CD4-positive, alpha-beta T cell treated with Interleukin-6 for 4 hours (primary cell): ENCODE data around the gene ZNF207.
"Not testable (repeated sequence)": the region's sequence is repeated elsewhere in the genome, so short reads cannot be mapped to it uniquely, and the experiment has no call there.

Source experiments
- DNase-seq: peaks from one replicate; pipeline ENCODE4 v3.0.0-alpha.2; 2020; ENCODE audit warnings: mixed read lengths

Gene ZNF207

DNA sequence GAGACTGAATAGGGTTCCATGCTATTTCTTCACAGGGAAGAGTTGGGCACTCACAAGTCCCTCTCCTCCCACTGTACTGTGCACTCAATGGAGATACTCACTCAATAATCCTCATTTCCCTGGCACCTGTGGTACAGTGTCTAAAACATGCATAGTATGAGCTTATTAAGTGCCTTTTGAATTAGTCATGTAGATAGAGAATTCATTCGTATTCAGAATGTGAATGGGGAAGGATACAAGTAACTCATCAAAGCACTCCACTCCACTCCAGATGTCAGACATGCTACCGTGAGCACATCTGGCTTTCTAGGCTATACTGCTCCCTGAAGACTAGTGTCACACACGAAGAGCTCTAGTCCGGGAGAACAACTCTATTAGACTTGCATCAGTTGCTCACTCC is 14.3 kb upstream of the ZNF207 start:
- DNase-seq: no peak

- DNase-seq: peak; percentile 55
These were observed 8.7 kb upstream of the ZNF207 start for GRCh38 chr17:32341141-32341856.

DNA sequence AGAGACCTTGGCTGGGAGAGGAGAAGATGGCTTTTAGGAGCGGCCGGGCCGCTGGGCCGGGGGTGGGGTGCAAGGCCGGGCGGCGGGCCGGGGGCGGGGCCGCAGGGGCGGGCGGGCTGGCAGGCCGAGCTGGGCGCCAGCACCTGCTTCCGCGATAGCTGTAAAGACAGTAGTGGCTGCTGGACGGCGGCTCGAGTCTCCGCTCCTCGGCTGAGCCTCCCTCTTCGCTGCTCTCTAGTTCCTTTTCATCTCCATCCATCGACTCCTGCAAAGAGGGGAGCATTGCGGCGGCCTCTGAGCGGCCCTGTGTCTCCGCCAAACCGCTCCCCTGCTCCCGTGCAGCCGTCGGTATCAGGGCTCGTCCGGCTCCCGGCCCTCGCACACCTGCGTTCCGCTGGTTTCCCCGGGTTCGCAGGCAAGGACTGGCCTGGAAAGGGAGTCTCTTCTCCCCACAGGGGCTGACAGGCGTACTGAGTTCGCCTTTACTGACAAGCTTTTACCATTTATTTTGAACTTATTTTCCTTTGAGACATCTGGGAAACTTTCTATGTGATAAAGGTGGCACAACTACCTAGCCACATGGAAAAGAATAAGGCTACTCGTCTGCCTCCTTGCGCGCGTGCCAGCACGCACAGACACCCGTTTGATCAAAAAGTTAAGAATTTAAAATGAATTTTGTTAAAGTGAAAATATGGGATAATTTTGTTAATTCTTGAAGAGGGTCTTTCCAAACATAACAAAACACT is 7.9 kb upstream of the ZNF207 start, which contains the start of gene C17orf75:
Gene C17orf75, minus strand, starts transcription at position 317 of the 746 bp plus-strand sequence. Its CDS starts 34 bp downstream, at position 283.
- peak; percentile 80 for DNase-seq

GRCh38 chr17:32342603-32343325 is 7.2 kb upstream of the ZNF207 start:
- no peak for DNase-seq

DNA sequence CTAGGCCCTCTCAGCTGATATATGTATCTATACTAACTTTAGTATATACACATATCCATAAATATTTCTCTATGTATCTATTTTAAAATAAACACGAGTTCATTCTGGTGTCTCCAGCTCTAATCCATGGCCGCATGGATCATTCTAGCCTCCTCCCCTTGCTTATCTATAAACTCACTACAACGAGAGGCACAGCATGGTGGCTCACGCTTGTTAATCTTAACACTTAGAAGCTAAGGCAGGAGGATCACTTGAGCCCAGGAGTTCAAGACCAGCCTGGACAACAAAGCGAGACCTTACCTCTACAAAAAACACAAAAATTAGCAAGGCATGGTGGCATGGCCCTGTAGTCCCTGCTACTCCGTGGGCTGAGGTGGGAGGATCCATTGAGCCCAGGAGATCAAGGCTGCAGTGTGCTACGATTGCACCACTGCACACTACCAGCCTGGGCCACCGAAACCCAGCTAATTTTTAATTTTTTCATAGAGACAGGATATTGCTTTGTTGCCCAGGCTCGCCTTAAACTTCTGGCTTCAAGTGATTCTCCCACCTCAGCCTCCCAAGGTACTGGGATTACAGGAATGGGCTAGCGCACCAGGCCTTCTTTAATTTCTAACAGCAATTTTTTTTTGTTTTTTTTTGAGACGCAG is 3.9 kb upstream of the ZNF207 start:
- DNase-seq: no peak

- no peak for DNase-seq
These were observed 1.5 kb upstream of the ZNF207 start for GRCh38 chr17:32348483-32348800.

DNA sequence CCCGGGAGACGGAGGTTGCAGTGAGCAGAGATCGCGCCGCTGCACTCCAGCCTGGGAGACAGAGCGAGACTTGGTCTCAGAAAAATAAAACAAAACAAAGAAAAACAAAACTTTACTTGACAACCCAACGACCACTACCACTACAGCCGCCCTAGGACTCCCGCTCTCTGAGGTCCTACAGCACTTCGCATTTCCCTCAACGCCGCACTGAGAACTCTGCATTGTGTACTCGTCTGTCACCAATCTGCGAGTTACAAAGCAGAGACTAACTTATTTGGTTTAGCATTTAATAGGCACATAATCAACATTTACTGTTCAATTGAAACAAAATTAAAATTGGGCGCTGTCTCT is 479 bp upstream of the ZNF207 start:
- DNase-seq: peak; percentile 21

DNA sequence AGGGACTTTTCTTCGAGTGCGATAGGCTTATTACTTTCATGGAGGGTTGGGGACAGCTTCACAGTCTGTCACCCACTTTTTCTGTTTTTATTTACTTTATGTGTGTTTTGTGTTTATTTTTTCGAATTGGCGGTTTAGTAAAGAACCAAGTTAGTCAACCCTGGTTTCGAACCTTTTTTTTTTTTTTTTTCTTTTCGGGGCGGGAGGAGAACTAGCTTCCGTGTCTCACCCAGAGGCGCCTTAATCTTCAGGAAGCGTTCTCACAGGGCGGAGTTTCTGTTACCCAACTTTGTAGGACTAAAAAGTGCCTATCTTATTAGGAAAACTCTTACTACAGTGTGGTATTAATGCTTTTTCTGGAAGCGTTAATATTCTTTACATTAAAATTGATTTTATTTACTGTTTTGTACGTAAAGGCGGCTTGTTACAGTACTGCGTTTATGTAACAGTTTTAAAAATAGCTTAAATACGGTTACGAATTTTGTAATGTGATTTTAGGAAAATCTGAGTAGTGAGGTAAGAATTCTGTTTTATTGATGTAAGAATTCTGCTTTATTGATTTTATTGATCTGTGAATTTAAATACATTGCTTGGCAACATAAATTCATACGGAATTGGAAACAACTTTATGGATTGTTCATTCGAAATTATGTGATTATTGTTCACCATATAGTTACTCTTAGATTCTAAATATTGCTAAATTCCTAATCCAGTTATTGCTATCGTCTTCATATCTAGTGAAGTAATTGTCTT is 885 bp downstream of the ZNF207 start:
- peak; percentile 52 for DNase-seq

GRCh38 chr17:32352734-32353133 is 2.8 kb downstream of the ZNF207 start:
- not testable (repeated sequence) for DNase-seq

DNA sequence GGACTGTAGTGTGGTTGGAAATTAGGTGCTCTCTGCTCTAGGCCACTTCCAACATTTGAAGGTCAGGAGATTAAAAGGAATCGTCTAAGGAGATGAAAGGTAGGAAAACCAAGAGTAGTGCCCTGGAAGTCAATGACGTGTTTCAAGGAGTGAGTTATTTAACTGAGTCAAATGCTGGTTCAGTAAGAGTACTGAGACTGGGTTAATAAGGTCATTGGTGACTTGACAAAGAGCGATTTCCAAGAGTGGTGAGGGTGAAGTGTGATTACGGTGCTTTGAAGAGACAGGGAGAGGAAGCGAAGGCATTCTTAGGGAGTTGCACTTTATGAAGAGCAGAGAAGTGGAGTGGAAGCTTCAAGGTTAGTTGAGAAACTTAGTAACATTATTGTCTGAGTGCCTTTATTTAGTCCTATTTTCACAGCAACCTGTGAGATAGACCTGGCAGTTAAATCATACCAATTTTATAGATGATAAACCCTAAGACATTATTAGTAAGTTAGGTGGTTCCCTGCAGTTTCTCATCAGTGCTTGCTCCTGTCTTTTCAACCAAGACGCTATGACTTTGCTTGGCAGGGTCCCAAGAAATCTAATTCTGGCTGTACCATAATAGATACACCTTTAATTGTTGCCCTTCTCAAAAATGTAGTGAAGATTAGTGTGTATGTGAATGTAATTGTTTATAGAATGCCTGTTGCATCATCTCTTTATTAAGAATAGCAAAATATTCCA is 5.9 kb downstream of the ZNF207 start:
- DNase-seq: no peak

- no peak for DNase-seq
These were observed 6.4 kb downstream of the ZNF207 start for GRCh38 chr17:32356378-32356743.

GRCh38 chr17:32356750-32357149 is 6.8 kb downstream of the ZNF207 start:
- no peak for DNase-seq

- no peak for DNase-seq
These were observed 7.7 kb downstream of the ZNF207 start for GRCh38 chr17:32357615-32358014.

GRCh38 chr17:32361270-32361669 is 11.3 kb downstream of the ZNF207 start:
- DNase-seq: no peak

DNA sequence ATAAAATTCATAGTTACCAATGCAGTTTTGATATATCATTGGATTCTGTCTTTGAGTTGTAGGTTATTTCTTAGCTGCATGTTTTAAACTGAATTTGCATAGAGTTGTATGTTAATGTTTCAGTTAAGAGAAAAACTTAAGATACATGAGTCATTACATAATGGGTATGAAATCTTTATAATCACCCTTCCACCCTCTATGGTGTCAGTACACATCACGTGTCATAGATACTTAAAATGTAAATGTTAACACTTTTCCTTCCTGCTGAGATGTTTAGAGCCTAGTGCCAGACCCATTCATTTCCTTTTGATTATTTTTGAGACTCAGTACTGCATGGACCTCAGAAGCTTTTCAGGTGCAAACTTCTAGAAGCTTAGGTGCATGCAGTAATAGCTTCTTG is 20.5 kb downstream of the ZNF207 start:
- DNase-seq: no peak

GRCh38 chr17:32382526-32383223 is 32.7 kb downstream of the ZNF207 start:
- no peak for DNase-seq

GRCh38 chr17:32383926-32384434 is 34.0 kb downstream of the ZNF207 start:
- no peak for DNase-seq

DNA sequence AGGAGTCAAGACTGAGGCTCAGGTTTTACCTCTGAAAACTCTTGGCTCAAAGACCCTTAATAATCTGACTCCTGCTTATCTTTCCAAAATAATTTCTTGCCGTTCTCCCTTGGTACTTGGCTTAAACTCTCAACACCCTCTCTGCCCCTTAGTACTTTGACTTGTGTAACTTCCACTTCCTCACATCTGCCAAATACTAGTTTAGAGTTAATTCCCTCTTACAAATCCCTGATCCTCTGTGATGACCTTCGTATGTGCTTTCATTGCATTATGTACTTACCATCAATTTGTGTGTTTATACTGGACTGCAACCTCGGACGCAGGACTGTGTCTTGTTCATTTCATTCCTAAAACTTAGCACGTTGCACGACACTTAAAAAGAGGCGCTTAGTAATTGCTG is 35.2 kb downstream of the ZNF207 start:
- no peak for DNase-seq

DNA sequence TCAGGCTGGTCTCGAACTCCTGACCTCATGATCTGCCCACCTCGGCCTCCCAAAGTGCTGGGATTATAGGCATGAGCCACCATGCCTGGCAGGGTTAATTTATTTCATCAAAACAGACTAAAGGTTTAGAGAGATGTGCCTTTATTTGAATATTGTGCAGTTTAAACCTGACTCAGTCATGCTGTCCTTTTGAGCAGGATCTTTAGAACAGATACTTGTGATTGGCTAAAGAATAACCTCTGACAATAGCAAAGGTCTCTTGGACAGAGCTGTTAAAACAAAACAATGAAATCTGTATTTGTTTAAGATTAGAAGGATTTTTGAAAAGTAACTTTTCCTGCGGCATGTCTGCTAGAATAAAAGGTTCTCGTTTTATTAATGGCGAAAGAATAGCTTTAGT is 36.0 kb downstream of the ZNF207 start:
- no peak for DNase-seq

DNA sequence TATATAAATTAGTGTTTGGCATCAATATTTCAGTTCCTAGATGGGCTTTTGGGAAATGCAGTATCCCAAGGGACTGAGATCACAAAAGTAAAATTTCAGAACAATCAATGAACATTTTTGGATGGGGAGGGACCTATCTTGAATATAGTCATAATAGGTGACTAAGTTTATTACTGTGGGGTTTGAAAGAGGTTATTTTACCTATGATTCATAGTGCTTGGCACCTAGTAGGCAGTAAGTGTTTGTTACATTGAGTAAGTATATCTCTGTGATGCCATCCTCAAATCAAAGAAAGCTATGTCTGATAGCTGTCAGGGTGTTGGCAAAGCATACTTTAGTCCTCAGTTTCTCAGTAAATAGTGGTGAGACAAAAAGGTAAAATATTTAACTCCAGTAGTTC is 36.9 kb downstream of the ZNF207 start:
- DNase-seq: no peak

GRCh38 chr17:32388128-32388527 is 38.2 kb downstream of the ZNF207 start:
- DNase-seq: not testable (repeated sequence)
